RWPE1 (cell line): ENCODE measurements around the gene DOCK9.

Source experiments
- CTCF ChIA-PET: fragments of 350-600 bp; sonication (Branson Sonifier 250); formaldehyde crosslinking; extraction: SDS; loops from one replicate; lab custom pipeline; 2021; lab: Yijun Ruan, JAX
- POLR2A ChIA-PET: fragments of 400-600 bp; formaldehyde crosslinking; extraction: SDS; loops from one replicate; lab custom pipeline; 2020; ENCODE audit warnings: antibody characterized with exemption; ENCODE audit not compliant: low non-redundant PET; lab: Yijun Ruan, JAX
- DNase-seq: peaks from one replicate; pipeline ENCODE4 v3.0.0; 2012; ENCODE audit warnings: low spot score
- H3K27ac ChIP-seq: fragments of 450-650 bp; 2 replicates; pipeline ENCODE4 v1.5.1; 2017
- CTCF ChIP-seq: fragments of 450-650 bp; conservative IDR thresholded peaks from 2 replicates; pipeline ENCODE4 v1.5.1; 2017; ENCODE audit warnings: low read depth, mild to moderate bottlenecking

DOCK9 gene

GRCh38 chr13:98974053-98974452 lies 3.8 kb downstream of the DOCK9 start:
- DNase-seq: no peak
- POLR2A ChIA-PET: no interaction called here
- CTCF ChIA-PET: no interaction called here
- TF ChIP-seq CTCF: no peak
- no peak overlapping the region for H3K27ac ChIP-seq

- ChIA-PET POLR2A (no interaction called here), CTCF (interaction anchor here (0.6 kb wide), 1 partner anchor 46 kb away, joined by 3 read pairs; no protein-coding TSS in a partner anchor)
- TF ChIP-seq CTCF: no peak
- peak; percentile 17 for DNase-seq
- no peak overlapping the region for H3K27ac ChIP-seq
Measured at GRCh38 chr13:98972627-98973026, 5.2 kb downstream of the DOCK9 start.

- ChIA-PET POLR2A (no interaction called here), CTCF (interaction anchor here (0.6 kb wide), 1 partner anchor 47 kb away, joined by 3 read pairs; no protein-coding TSS in a partner anchor)
- TF ChIP-seq CTCF: no peak
- DNase-seq: no peak
- H3K27ac ChIP-seq: no peak overlapping the region
Measured at GRCh38 chr13:98972059-98972458, 5.8 kb downstream of the DOCK9 start.

GRCh38 chr13:98970330-98970729 lies 7.5 kb downstream of the DOCK9 start:
- no peak overlapping the region for H3K27ac ChIP-seq
- no peak for TF ChIP-seq CTCF
- no peak for DNase-seq
- CTCF ChIA-PET: no interaction called here
- POLR2A ChIA-PET: no interaction called here

- ChIA-PET POLR2A (no interaction called here), CTCF (no interaction called here)
- no peak overlapping the region for H3K27ac ChIP-seq
- no peak for DNase-seq
- no peak for TF ChIP-seq CTCF
Measured at GRCh38 chr13:98967491-98967890, 10.4 kb downstream of the DOCK9 start.

- DNase-seq: no peak
- CTCF ChIA-PET: no interaction called here
- POLR2A ChIA-PET: no interaction called here
- H3K27ac ChIP-seq: no peak overlapping the region
- TF ChIP-seq CTCF: no peak
Measured at GRCh38 chr13:98966019-98966418, 11.8 kb downstream of the DOCK9 start.

GRCh38 chr13:98965325-98965724 lies 12.5 kb downstream of the DOCK9 start:
- DNase-seq: no peak
- H3K27ac ChIP-seq: no peak overlapping the region
- ChIA-PET POLR2A (no interaction called here), CTCF (no interaction called here)
- no peak for TF ChIP-seq CTCF
